DND-41 (cell line): ENCODE measurements around the gene MX1.

Experiments
- ATAC-seq: fragments of 200-7000 bp; cut with Tn5 transposase; 3 replicates; pipeline ENCODE4 v1.9.1; 2021; ENCODE audit warnings: low read depth; ENCODE audit not compliant: insufficient read depth
- DNase-seq: peaks from one replicate; pipeline ENCODE4 v3.0.0-alpha.2; 2020
- H2AFZ ChIP-seq: 2 replicates; pipeline ENCODE4 v1.6.0; 2012; ENCODE audit warnings: low read depth, low read length
- H3K27ac ChIP-seq: 2 replicates; pipeline ENCODE4 v1.5.1; 2012; ENCODE audit warnings: low read length, inconsistent platforms
- H3K27me3 ChIP-seq: fragments of 200-600 bp; sonication (generic); 2 replicates; pipeline ENCODE4 v1.6.0; 2012; ENCODE audit warnings: low read length, mild to moderate bottlenecking, inconsistent platforms; ENCODE audit not compliant: insufficient read depth, poor library complexity
- H3K36me3 ChIP-seq: 2 replicates; pipeline ENCODE4 v1.5.1; 2012; ENCODE audit warnings: low read length, inconsistent platforms; ENCODE audit not compliant: insufficient read depth
- H3K4me1 ChIP-seq: 2 replicates; pipeline ENCODE4 v1.5.1; 2012; ENCODE audit warnings: mild to moderate bottlenecking, low read length; ENCODE audit not compliant: insufficient read depth
- H3K4me2 ChIP-seq: 2 replicates; pipeline ENCODE4 v1.6.0; 2012; ENCODE audit warnings: mild to moderate bottlenecking, moderate library complexity, low read length, inconsistent platforms; ENCODE audit not compliant: insufficient read depth
- H3K4me3 ChIP-seq, 2 experiments: fragments of 200-600 bp in 1 of 2; shearing (Covaris generic) in 1 of 2; 2 replicates each; pipeline ENCODE4 v1.5.1; 2012 to 2016; ENCODE audit warnings: inconsistent platforms in 2 of 2, low read length in 2 of 2, mild to moderate bottlenecking in 2 of 2, low read depth in 1 of 2, moderate library complexity in 1 of 2
- H3K79me2 ChIP-seq: 2 replicates; pipeline ENCODE4 v1.6.0; 2012; ENCODE audit warnings: low read length, inconsistent platforms; ENCODE audit not compliant: insufficient read depth
- H3K9ac ChIP-seq: 2 replicates; pipeline ENCODE4 v1.6.0; 2012; ENCODE audit warnings: low read depth, mild to moderate bottlenecking, inconsistent platforms, low read length, moderate library complexity
- H3K9me3 ChIP-seq: 2 replicates; pipeline ENCODE4 v1.5.1; 2012; ENCODE audit warnings: low read length, moderate library complexity, mild to moderate bottlenecking, inconsistent platforms; ENCODE audit not compliant: insufficient read depth, severe bottlenecking
- H4K20me1 ChIP-seq: 2 replicates; pipeline ENCODE4 v1.6.0; 2012; ENCODE audit warnings: low read length; ENCODE audit not compliant: insufficient read depth
- CTCF ChIP-seq: IDR thresholded peaks from 2 replicates; pipeline ENCODE4 v1.5.1; 2012; ENCODE audit warnings: borderline replicate concordance, low read length, moderate library complexity, mild to moderate bottlenecking; ENCODE audit not compliant: poor library complexity, severe bottlenecking; ENCODE audit errors: extremely low read depth
- EZH2 ChIP-seq: IDR thresholded peaks from 3 replicates; pipeline ENCODE4 v1.6.1; 2012; ENCODE audit warnings: borderline replicate concordance, low read depth, mild to moderate bottlenecking, moderate library complexity, low read length, inconsistent platforms; ENCODE audit not compliant: severe bottlenecking

Gene MX1

GRCh38 chr21:41494242-41494641 lies 68.2 kb downstream of the MX1 start:
- Histone ChIP-seq H3K36me3 (no peaks in the 10 kb centered on the region), H4K20me1 (no peaks in the 10 kb centered on the region), H3K9me3 (no peaks in the 10 kb centered on the region), H3K4me1 (no peaks in the 10 kb centered on the region), H3K4me2 (no peak overlapping the region), H3K79me2 (no peaks in the 10 kb centered on the region), H3K27me3 (no peaks in the 10 kb centered on the region), H2AFZ (no peak overlapping the region), H3K4me3 (no peak overlapping the region), H3K9ac (no peak overlapping the region), H3K27ac (no peak overlapping the region)
- ATAC-seq, result no peak
- no peak for TF ChIP-seq EZH2
- no peak for TF ChIP-seq CTCF
- DNase-seq, result no peak

GRCh38 chr21:41497008-41497407 lies 71.0 kb downstream of the MX1 start:
- Histone ChIP-seq H3K79me2 (no peaks in the 10 kb centered on the region), H3K27me3 (no peaks in the 10 kb centered on the region), H3K27ac (no peak overlapping the region), H3K36me3 (no peaks in the 10 kb centered on the region), H3K4me1 (no peaks in the 10 kb centered on the region), H3K4me3 (no peak overlapping the region), H4K20me1 (no peaks in the 10 kb centered on the region), H3K9ac (no peak overlapping the region), H2AFZ (no peak overlapping the region), H3K4me2 (no peak overlapping the region), H3K9me3 (no peaks in the 10 kb centered on the region)
- no peak for DNase-seq
- TF ChIP-seq EZH2 (no peak), CTCF (no peak)
- no peak for ATAC-seq

- ATAC-seq (no peak), DNase-seq (no peak)
- Histone ChIP-seq H3K4me3 (no peak overlapping the region), H4K20me1 (no peaks in the 10 kb centered on the region), H3K27ac (no peak overlapping the region), H3K9ac (no peak overlapping the region), H3K4me2 (no peak overlapping the region), H2AFZ (no peak overlapping the region), H3K27me3 (no peaks in the 10 kb centered on the region), H3K36me3 (no peaks in the 10 kb centered on the region), H3K9me3 (no peaks in the 10 kb centered on the region), H3K4me1 (no peaks in the 10 kb centered on the region), H3K79me2 (no peaks in the 10 kb centered on the region)
- TF ChIP-seq CTCF (no peak), EZH2 (no peak)
These were observed 71.7 kb downstream of the MX1 start for GRCh38 chr21:41497788-41498187.

GRCh38 chr21:41499920-41500319 lies 73.9 kb downstream of the MX1 start:
- Histone ChIP-seq H3K79me2 (no peaks in the 10 kb centered on the region), H3K27me3 (no peaks in the 10 kb centered on the region), H3K9me3 (no peaks in the 10 kb centered on the region), H3K4me2 (no peak overlapping the region), H2AFZ (no peak overlapping the region), H3K27ac (no peak overlapping the region), H3K4me1 (peaks cover 5% of the 10 kb centered on the region; the same call in 1 of the 2 replicates), H4K20me1 (no peaks in the 10 kb centered on the region), H3K36me3 (no peaks in the 10 kb centered on the region), H3K4me3 (no peak overlapping the region), H3K9ac (no peak overlapping the region)
- ATAC-seq, result no peak
- TF ChIP-seq EZH2 (no peak), CTCF (no peak)
- DNase-seq, result no peak
